IPS-11a (cell line): Measurements from ENCODE around the gene PARD3.

ENCODE experiments used
- H3K4me3 ChIP-seq: one replicate; pipeline ENCODE4 v1.5.1; 2013; ENCODE audit warnings: low read depth, low read length, control low read depth

The PARD3 gene

GRCh38 chr10:34244756-34245484, 570.2 kb downstream of the PARD3 start:
- no peak overlapping the region for H3K4me3 ChIP-seq

DNA sequence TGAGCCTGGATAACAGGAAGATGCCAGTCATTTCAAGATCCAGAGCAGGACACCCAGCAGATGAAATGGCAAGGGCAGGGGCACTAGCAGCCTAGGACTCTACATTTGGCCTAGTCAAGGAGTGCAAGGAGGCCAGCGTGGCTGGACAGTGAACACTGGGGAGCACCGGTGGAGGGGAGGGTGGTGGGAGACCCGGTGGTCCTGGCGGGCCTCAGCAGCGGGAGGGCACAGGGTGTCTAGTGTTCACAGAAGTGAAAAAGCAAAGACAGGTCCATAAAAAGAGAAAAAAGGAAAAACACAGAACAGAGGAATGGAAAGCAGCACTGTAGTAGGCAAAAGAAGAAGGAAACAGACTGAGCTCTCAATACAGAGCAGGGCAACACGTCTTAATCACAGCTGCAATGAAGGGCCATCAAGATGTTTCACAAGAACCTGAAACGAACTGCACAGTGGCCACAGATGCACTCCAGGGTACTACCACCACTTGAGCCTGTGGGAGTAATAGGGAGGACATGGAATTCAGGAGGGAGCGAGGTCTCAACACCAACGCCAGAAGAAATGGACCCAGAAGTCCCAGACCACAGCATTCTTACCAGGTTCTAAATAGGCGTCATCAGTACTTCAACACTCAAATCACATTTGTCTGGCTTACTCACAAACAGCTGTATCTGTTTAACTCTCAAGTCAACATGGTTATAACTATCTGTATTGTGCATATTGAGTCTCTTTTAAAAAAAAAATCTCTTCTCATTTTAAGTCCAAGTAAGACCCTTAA, 573.7 kb downstream of the PARD3 start:
- no peak overlapping the region for H3K4me3 ChIP-seq

DNA sequence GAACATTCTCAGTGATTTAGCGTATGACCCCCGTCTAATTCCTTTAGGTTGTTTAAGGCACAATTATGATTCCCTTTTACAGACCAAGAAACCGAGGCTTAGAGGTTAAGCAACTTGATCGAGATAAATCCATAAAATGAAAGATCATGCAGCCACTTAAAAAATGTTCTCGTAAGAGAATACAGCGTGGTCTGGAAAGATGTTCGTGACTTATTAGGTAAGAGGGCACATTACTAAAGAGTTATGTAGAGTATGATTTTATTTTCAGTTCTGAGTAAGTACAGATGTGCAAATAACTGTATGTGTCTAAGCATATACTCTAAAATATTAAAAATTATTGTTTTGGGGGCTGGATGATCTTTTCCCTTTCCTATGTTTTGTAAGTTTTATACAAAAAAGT, 575.1 kb downstream of the PARD3 start:
- no peak overlapping the region for H3K4me3 ChIP-seq

GRCh38 chr10:34237898-34238455, 577.1 kb downstream of the PARD3 start:
- no peak overlapping the region for H3K4me3 ChIP-seq

DNA sequence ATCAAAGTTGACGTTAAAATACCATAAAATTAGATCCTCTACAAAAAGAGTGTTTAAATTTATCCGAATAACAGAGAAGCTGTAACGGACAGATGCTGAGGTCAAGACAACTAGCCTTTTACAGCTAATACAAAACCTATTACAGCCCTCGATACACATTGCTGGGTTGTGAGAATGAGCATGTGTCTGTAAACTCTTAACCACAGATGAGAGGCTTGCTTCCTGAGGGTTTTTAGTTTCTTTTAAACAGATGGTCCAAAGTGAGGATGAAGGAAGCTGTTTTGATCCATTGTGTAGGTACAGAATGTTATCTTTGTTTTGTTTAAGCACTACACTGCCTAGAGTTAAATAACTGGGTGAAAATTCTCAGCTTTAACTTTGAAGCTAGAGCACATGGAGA, 578.2 kb downstream of the PARD3 start:
- no peak overlapping the region for H3K4me3 ChIP-seq

DNA sequence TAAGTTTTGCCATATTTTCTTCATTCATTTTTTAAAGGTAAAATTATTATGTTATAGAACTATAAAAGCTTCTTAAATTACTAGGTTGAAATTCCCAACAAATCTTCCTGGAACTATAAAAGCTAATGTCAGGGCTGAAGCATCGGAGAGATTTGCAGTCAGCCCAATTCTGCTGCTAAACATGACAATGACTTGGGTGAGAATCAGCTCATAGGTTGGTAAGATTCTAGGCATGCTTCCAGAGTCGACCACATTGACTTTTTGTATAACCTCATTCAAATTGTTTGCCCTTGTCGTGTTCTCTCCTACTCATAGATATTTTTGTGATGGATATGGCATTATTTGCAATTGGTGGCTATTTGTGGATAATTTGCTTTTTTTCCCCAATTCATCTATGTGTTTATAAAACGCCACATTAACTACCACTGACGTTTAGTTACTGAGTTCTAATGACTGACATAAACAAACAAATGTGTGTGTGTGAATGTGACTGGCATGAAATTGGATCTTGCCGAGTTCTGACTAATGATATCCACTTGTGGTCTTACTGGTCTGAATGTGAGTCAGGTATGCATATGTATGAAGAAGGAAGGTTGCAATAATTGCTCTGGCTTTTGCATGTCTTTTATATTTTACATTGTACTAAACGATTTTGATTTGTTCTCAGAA, 579.8 kb downstream of the PARD3 start:
- no peak overlapping the region for H3K4me3 ChIP-seq

GRCh38 chr10:34232481-34232880, 582.6 kb downstream of the PARD3 start:
- no peak overlapping the region for H3K4me3 ChIP-seq

GRCh38 chr10:34231441-34232180, 583.5 kb downstream of the PARD3 start:
- no peak overlapping the region for H3K4me3 ChIP-seq

GRCh38 chr10:34229917-34230316, 585.2 kb downstream of the PARD3 start:
- no peak overlapping the region for H3K4me3 ChIP-seq

- no peak overlapping the region for H3K4me3 ChIP-seq
Observed at GRCh38 chr10:34228066-34228465, 587.0 kb downstream of the PARD3 start.

DNA sequence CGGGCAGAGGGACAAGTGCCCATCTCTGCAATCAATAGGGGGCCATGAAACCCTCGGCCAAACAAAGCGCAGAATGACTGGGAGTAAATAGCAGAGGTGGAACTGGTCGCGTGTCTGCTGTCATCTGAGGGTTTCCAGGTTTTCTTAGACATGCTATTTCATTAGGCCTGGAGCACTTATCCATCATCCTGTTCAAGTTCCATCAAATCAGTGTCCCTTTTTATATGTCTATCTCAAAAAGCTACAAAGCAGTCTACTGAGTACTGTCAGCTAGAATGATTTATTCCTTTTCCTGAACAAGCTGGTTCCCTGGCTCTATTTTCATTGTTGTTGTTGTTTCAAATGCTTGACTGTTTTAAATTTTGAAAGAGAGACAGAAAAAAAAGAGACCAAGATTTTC, 590.5 kb downstream of the PARD3 start:
- H3K4me3 ChIP-seq: no peak overlapping the region

DNA sequence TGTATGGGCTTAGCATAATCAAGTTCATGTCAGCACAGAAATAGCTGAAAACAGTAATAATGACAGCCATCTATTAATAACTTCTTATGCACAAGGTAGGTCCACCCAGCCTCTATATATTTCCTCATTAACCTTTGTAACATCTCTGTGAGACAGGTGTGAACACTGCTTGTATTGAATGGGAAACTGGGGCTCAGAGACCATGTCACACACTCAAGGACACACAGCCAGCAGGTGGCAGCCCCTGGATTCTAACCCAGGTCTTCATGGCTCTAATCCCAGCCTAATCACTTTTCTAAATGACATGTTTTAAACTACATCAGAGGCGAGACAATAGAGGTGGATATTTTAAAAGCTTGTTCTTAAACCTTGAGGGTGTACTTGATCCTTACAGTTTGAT, 591.4 kb downstream of the PARD3 start:
- no peak overlapping the region for H3K4me3 ChIP-seq

GRCh38 chr10:34222359-34222758, 592.7 kb downstream of the PARD3 start:
- H3K4me3 ChIP-seq: no peak overlapping the region

DNA sequence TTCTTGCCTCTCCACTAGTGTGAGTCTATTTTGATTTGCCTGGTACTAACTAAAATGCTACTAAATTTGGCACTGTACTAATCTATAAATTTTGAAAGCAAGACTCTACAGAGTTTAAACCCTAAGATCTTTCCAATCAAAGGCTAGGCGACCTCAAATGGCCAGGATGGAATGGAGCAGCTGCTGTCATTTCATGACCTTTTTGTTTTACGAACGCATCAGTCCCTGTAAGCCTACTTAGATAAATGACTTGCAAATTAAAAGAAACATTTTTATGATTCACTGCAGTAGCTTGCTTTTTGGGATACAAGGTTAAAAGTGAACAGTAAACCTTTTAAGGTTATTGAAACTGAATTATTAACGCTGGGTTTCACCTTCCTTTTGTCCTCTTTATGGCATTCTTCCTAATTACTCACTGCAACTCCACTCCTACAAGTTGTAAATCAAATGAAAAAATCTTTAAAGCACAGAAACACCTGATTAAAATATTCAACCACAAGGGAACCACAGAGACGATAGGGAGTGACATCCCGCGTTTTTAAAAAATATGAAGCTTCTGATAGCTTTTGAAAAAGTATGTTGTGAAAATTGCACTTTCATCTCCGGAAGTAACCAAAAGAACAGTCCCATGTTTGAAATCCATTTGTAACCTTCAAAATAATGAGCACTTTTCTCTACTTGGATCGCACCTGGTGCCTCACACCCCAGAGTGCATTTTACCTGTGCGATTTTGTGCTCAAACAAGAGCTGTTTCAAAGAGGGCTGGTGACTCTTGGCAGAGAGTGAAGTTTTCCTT, 595.1 kb downstream of the PARD3 start:
- no peak overlapping the region for H3K4me3 ChIP-seq

GRCh38 chr10:34217524-34217923, 597.6 kb downstream of the PARD3 start:
- no peak overlapping the region for H3K4me3 ChIP-seq

DNA sequence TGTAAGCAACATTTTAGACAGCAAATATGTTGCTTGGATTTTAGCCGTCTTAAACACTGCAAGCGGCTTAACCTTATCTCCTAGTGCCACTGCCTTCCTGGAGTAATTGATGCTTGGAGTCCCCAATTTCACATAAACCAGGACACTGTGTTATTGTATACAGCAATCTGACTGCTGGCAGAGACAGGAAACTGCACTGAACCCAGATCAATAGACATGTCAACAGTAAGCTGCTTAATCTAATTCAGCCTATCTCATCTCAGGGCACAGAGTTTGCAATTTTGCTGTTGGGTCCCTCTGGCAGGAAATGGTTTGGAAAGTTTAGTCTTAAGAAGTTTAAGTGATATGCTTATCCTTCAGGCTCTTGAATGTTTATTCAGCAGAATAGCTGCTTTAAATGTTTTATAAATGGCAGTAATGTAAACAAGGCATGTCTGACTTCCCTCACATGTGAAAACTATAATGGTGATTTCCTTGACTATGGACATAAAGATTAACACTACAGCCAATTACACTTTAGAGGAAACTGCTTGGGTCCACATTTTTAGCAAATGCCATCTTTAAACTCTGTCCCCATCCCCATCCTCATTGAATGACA, 598.6 kb downstream of the PARD3 start:
- no peak overlapping the region for H3K4me3 ChIP-seq

- H3K4me3 ChIP-seq: no peak overlapping the region
Observed at GRCh38 chr10:34213805-34214197, 601.3 kb downstream of the PARD3 start.

DNA sequence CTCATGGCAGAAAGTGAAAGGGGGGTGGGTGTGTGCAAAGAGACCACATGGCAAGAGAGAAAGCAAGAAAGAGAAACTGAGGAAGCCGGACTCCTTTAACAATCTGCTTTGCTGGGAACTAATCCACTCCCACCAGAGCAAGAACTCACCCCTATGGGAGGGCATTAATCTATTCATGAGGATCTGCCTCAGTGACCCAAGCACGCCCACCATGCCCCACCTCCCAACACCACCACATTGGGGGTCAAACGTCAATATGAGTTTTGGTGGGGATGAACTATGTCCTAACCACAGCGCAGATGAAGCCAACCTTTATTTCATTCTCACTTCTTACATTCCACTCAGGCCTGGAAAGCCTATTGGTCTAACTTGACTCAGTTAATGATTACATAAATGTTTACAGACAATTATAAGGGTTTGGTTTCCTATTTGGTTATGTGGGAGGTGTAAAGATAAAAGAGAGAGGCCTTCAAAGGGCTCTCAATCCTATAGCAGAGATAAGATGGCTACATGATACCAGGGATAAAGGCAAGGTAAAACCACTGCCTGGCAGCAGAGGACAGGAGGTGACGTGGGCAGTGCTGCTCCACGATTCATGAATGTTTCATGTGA, 601.8 kb downstream of the PARD3 start:
- H3K4me3 ChIP-seq: no peak overlapping the region

GRCh38 chr10:34207343-34207742, 607.8 kb downstream of the PARD3 start:
- no peak overlapping the region for H3K4me3 ChIP-seq
